ENCODE results near the gene SMAP1. TPM values are rescaled to one million over a fixed set of nuclear protein-coding genes. Genes with fewer than 3 reads are reported as not detected.

Gene SMAP1
- total and polyA plus RNA-seq, 2 experiments from 2014 or later, result 31.1 to 34.6 TPM

DNA sequence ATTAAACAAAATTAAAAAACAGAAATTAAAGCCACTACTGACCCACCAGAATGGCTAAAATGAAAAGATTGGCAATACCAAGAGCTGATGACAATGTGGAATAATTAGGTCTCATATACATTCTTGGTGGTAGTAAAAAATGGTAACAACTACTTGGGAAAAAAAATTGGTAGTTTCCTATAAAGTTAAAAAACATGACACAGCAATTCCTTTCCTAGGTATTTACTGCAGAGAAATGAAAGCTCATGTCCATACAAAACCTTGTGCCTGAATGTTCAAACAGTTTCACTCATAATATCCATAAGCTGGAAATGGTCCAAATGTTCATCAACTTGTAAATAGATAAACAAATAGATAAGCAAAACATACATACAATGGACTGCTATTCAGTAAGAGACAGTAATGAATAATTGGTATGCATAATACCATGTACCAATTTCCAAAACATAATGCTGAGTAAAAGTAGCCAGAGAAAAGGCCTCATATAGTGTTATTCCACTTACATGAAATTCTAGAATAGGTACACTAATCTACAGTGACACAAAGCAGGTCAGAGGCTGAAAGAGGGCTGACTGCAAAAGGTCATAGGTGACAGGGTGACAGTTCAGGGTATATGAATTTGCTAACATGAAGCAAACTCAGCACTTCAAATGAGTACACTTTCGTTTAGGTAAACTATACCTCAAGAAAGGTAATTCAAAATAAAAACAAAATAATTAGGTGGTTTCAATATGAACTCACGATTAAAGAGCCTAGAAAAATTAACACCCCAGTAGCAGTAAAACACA is 236.2 kb downstream of the SMAP1 start:
- H3K27ac Mint-ChIP-seq, result no peak overlapping the region
- Histone ChIP-seq H3K27ac (ENCODE audit: low read depth) (no peak overlapping the region), H4K20me1 (replicated peaks; ENCODE audit: insufficient read depth) (no peaks in the 10 kb centered on the region), H3K4me3 (no peak overlapping the region), H3F3A (replicated peaks; ENCODE audit: low read depth) (no peaks in the 10 kb centered on the region), H3K79me2 (replicated peaks; ENCODE audit: insufficient read depth) (no peaks in the 10 kb centered on the region), H3K36me3 (ENCODE audit: insufficient read depth) (no peaks in the 10 kb centered on the region), H2AFZ (no peak overlapping the region), H3K4me2 (no peak overlapping the region), H3K27me3 (ENCODE audit: insufficient read depth) (no peaks in the 10 kb centered on the region), H3K9me2 (ENCODE audit: insufficient read depth) (no peaks in the 10 kb centered on the region), H3K4me1 (ENCODE audit: insufficient read depth) (peaks cover 5% of the 10 kb centered on the region; the same call in 1 of the 2 replicates)
- no peaks in the 10 kb centered on the region for H3K36me3 Mint-ChIP-seq (ENCODE audit: low read depth)
- TF ChIP-seq, protein P1, sequence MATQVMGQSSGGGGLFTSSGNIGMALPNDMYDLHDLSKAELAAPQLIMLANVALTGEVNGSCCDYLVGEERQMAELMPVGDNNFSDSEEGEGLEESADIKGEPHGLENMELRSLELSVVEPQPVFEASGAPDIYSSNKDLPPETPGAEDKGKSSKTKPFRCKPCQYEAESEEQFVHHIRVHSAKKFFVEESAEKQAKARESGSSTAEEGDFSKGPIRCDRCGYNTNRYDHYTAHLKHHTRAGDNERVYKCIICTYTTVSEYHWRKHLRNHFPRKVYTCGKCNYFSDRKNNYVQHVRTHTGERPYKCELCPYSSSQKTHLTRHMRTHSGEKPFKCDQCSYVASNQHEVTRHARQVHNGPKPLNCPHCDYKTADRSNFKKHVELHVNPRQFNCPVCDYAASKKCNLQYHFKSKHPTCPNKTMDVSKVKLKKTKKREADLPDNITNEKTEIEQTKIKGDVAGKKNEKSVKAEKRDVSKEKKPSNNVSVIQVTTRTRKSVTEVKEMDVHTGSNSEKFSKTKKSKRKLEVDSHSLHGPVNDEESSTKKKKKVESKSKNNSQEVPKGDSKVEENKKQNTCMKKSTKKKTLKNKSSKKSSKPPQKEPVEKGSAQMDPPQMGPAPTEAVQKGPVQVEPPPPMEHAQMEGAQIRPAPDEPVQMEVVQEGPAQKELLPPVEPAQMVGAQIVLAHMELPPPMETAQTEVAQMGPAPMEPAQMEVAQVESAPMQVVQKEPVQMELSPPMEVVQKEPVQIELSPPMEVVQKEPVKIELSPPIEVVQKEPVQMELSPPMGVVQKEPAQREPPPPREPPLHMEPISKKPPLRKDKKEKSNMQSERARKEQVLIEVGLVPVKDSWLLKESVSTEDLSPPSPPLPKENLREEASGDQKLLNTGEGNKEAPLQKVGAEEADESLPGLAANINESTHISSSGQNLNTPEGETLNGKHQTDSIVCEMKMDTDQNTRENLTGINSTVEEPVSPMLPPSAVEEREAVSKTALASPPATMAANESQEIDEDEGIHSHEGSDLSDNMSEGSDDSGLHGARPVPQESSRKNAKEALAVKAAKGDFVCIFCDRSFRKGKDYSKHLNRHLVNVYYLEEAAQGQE (IDR thresholded peaks at IDR 0.05; ENCODE audit: unreplicated experiment), result no peak
- no peak for TF ChIP-seq STAT1 (IDR thresholded peaks at IDR 0.05; ENCODE audit: unreplicated experiment)
- no peak for TF ChIP-seq EZH2 (IDR thresholded peaks at IDR 0.05; ENCODE audit: low read depth, unreplicated experiment)
- TF ChIP-seq, protein P2, sequence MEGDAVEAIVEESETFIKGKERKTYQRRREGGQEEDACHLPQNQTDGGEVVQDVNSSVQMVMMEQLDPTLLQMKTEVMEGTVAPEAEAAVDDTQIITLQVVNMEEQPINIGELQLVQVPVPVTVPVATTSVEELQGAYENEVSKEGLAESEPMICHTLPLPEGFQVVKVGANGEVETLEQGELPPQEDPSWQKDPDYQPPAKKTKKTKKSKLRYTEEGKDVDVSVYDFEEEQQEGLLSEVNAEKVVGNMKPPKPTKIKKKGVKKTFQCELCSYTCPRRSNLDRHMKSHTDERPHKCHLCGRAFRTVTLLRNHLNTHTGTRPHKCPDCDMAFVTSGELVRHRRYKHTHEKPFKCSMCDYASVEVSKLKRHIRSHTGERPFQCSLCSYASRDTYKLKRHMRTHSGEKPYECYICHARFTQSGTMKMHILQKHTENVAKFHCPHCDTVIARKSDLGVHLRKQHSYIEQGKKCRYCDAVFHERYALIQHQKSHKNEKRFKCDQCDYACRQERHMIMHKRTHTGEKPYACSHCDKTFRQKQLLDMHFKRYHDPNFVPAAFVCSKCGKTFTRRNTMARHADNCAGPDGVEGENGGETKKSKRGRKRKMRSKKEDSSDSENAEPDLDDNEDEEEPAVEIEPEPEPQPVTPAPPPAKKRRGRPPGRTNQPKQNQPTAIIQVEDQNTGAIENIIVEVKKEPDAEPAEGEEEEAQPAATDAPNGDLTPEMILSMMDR (conservative IDR thresholded peaks at IDR 0.05; ENCODE audit: low read depth in 2 of 2), result no peak
- TF ChIP-seq POLR2AphosphoS5 (IDR thresholded peaks at IDR 0.05; ENCODE audit: low read depth), result no peak
- TF ChIP-seq, protein P3, sequence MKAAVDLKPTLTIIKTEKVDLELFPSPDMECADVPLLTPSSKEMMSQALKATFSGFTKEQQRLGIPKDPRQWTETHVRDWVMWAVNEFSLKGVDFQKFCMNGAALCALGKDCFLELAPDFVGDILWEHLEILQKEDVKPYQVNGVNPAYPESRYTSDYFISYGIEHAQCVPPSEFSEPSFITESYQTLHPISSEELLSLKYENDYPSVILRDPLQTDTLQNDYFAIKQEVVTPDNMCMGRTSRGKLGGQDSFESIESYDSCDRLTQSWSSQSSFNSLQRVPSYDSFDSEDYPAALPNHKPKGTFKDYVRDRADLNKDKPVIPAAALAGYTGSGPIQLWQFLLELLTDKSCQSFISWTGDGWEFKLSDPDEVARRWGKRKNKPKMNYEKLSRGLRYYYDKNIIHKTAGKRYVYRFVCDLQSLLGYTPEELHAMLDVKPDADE (IDR thresholded peaks at IDR 0.05), result no peak
- no peak for TF ChIP-seq NANOG (IDR thresholded peaks at IDR 0.05; ENCODE audit: borderline replicate concordance)
- no peak for TF ChIP-seq JUNB (IDR thresholded peaks at IDR 0.05; ENCODE audit: unreplicated experiment)
- no peak for TF ChIP-seq ZNF331 (CRISPR knock-in tag; IDR thresholded peaks at IDR 0.05; ENCODE audit: low read depth)
- no peak for TF ChIP-seq ZNF114 (CRISPR knock-in tag; IDR thresholded peaks at IDR 0.05)
- no peak for TF ChIP-seq CREB1 (CRISPR knock-in tag; IDR thresholded peaks at IDR 0.05; ENCODE audit: low read depth)
- TF ChIP-seq, protein P4, sequence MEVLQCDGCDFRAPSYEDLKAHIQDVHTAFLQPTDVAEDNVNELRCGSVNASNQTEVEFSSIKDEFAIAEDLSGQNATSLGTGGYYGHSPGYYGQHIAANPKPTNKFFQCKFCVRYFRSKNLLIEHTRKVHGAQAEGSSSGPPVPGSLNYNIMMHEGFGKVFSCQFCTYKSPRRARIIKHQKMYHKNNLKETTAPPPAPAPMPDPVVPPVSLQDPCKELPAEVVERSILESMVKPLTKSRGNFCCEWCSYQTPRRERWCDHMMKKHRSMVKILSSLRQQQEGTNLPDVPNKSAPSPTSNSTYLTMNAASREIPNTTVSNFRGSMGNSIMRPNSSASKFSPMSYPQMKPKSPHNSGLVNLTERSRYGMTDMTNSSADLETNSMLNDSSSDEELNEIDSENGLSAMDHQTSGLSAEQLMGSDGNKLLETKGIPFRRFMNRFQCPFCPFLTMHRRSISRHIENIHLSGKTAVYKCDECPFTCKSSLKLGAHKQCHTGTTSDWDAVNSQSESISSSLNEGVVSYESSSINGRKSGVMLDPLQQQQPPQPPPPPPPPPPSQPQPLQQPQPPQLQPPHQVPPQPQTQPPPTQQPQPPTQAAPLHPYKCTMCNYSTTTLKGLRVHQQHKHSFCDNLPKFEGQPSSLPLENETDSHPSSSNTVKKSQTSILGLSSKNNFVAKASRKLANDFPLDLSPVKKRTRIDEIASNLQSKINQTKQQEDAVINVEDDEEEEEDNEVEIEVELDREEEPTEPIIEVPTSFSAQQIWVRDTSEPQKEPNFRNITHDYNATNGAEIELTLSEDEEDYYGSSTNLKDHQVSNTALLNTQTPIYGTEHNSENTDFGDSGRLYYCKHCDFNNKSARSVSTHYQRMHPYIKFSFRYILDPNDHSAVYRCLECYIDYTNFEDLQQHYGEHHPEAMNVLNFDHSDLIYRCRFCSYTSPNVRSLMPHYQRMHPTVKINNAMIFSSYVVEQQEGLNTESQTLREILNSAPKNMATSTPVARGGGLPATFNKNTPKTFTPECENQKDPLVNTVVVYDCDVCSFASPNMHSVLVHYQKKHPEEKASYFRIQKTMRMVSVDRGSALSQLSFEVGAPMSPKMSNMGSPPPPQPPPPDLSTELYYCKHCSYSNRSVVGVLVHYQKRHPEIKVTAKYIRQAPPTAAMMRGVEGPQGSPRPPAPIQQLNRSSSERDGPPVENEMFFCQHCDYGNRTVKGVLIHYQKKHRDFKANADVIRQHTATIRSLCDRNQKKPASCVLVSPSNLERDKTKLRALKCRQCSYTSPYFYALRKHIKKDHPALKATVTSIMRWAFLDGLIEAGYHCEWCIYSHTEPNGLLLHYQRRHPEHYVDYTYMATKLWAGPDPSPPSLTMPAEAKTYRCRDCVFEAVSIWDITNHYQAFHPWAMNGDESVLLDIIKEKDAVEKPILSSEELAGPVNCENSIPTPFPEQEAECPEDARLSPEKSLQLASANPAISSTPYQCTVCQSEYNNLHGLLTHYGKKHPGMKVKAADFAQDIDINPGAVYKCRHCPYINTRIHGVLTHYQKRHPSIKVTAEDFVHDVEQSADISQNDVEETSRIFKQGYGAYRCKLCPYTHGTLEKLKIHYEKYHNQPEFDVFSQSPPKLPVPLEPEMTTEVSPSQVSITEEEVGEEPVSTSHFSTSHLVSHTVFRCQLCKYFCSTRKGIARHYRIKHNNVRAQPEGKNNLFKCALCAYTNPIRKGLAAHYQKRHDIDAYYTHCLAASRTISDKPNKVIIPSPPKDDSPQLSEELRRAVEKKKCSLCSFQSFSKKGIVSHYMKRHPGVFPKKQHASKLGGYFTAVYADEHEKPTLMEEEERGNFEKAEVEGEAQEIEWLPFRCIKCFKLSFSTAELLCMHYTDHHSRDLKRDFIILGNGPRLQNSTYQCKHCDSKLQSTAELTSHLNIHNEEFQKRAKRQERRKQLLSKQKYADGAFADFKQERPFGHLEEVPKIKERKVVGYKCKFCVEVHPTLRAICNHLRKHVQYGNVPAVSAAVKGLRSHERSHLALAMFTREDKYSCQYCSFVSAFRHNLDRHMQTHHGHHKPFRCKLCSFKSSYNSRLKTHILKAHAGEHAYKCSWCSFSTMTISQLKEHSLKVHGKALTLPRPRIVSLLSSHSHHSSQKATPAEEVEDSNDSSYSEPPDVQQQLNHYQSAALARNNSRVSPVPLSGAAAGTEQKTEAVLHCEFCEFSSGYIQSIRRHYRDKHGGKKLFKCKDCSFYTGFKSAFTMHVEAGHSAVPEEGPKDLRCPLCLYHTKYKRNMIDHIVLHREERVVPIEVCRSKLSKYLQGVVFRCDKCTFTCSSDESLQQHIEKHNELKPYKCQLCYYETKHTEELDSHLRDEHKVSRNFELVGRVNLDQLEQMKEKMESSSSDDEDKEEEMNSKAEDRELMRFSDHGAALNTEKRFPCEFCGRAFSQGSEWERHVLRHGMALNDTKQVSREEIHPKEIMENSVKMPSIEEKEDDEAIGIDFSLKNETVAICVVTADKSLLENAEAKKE (CRISPR knock-in tag; IDR thresholded peaks at IDR 0.05), result no peak
- TF ChIP-seq EZH2phosphoT487 (IDR thresholded peaks at IDR 0.05; ENCODE audit: unreplicated experiment), result no peak
- DNase-seq (ENCODE audit: low spot score) (no peak), ATAC-seq (no peak)
- no peak overlapping the region for H3K4me3 Mint-ChIP-seq
- peaks cover 5% of the 10 kb centered on the region; the same call in 1 of the 3 replicates for H3K4me1 Mint-ChIP-seq
- H3K27me3 Mint-ChIP-seq (ENCODE audit: insufficient read depth, low read depth, poor library complexity), result no peaks in the 10 kb centered on the region
- no peaks in the 10 kb centered on the region for H3K9me3 Mint-ChIP-seq
